Breast epithelium (tissue), 3 donors: Measurements from ENCODE around the gene LPP.

Experiments used
- POLR2A ChIP-seq: fragments of 450-650 bp; IDR thresholded peaks from one replicate; pipeline ENCODE4 v1.6.1; 2016; ENCODE audit warnings: antibody characterized with exemption, mild to moderate bottlenecking, moderate library complexity
- POLR2AphosphoS5 ChIP-seq, 3 donors: sonication (generic); formaldehyde crosslinking; IDR thresholded peaks; one replicate each; pipeline ENCODE4 v1.6.1; 2017; ENCODE audit warnings: antibody characterized with exemption in 3 of 3
- TF ChIP-seq, protein P1 (sequence below), 3 donors: fragments of 450-650 bp; IDR thresholded peaks; one replicate each; pipeline ENCODE4 v1.5.1; 2016 to 2017; ENCODE audit warnings: antibody characterized with exemption in 3 of 3, mild to moderate bottlenecking in 3 of 3, moderate library complexity in 3 of 3

DNA sequence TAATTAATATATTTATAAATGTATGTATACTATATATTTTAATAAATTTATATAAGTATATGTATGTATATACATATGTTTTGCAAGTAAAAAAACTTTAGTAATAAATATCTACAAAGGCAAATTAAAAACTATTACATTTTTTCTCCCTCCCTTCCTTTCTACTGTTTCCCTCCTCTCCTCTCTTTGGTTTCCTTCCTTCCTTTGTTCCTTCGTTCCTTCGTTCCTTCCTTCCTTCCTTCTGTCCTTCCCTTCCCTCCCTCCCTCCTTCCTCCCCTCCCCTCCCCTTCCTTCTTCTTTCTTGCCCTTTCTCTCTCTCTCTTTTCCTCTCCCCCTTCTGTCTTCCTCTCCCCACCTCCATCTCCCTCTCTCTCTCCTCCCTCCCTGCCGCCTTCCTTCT, 423.6 kb downstream of the LPP start:
- TF ChIP-seq, protein P1, sequence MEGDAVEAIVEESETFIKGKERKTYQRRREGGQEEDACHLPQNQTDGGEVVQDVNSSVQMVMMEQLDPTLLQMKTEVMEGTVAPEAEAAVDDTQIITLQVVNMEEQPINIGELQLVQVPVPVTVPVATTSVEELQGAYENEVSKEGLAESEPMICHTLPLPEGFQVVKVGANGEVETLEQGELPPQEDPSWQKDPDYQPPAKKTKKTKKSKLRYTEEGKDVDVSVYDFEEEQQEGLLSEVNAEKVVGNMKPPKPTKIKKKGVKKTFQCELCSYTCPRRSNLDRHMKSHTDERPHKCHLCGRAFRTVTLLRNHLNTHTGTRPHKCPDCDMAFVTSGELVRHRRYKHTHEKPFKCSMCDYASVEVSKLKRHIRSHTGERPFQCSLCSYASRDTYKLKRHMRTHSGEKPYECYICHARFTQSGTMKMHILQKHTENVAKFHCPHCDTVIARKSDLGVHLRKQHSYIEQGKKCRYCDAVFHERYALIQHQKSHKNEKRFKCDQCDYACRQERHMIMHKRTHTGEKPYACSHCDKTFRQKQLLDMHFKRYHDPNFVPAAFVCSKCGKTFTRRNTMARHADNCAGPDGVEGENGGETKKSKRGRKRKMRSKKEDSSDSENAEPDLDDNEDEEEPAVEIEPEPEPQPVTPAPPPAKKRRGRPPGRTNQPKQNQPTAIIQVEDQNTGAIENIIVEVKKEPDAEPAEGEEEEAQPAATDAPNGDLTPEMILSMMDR (IDR thresholded peaks at IDR 0.05) = no peak
- TF ChIP-seq POLR2A (no peak), POLR2AphosphoS5 (IDR thresholded peaks at IDR 0.05) (no peak)
